Measurements from ENCODE around the gene SEH1L.
A peak's percentile ranks its signal among the peaks of the same experiment; 100 is the strongest.

Gene SEH1L

DNA sequence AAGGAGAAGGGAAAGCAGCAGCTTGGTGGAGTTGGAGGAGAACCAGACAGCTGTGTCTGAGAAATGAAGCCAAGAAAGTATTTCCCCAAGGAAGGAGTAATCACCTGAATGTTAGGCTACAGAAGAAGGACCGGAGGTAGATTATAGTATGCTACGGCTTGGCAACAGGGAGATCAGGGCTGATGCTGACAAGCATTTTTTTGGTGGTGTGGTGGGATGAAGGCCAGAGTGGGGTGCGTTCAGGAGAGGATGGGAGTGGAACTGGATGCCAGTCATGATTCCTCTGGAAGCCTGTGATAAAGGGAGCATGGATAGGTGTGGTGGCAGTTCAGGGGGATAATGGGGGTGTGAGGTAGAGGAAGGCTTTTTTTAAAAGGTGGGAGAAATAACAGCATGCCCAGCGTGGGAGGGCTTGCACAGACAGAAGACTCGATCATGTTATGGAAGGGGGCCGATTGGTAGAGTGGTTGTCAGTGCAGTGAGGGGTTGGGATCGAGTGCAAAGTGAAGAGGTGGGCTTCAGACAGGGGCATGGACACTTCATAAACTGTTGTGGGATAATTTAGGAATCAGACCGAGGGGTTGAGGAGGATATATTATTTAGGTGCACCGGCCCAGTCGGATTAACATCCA lies 49.0 kb downstream of the SEH1L start:
- no peak for DNase-seq

DNA sequence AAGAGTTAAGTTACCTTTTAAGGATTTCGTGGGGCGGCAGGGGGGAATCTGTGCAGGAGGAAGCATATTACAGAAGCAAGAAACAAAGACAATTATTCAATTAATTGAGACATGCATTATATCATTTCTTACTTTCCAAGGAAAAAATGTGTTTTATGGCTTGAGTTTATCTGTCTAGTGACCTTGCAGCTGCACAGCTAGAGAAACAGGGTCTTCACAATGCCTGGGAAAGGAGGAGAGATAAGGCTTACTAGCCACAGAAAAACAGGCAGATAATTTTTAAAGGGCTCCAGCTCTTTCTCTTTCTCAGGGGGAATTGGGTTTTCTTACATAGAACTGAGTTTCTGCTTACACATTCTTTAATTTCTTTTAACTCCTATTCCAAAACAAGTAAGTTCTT lies 49.5 kb downstream of the SEH1L start:
- peak; percentile 30 for DNase-seq

DNA sequence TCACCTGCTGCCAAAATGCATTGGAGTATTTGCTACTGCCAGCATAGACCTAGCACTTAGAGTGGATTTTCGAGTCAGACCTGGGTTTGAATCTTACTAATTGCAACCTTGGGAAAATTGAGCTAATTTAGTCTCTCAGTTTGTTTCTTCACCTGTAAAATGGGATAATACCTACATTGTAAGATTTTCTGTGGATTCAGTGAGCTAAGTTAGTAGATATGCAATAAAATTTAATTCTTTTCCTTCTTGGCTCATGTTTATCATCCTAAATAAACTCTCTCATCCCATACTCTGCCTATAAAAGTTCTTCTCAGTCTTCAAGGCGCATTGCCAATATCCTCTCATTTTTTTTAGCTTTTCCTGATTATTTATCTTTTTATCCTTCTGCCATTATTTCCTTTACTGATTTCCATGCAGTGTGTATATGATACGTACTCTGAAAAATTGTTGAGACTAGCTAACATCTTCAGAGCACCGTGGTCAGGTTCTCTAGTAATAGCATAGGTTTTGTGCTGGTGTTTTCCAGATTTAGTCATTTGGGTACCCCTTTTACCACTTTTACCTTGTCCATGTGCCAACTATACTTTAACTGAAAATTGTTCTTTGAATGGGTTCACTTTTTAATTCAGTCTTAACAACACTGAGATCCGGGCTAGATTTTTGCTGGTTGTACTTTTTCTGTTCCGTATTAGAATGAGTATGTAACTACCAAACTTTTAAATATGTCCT lies 50.7 kb downstream of the SEH1L start:
- no peak for DNase-seq

DNA sequence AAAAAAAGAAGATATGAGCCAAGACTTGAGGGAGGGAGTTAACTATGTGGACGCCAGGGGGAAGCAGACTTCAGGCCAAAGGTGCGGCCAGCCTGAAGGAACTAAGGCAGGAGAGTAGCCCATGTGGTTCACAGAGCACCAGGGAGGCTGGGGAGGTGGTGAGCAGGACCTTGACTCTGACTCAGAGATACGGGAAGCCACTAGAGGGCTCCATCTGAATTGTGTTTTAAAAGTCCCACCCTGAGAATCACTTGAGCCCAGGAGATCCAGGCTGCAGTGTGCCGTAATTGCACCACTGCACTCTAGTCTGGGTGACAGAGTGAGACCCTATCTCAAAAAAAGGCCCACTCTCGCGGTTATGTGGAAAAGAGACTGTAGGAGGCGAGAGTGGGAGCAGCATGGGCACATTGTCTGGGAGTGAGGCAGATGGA lies 55.7 kb downstream of the SEH1L start:
- DNase-seq: peak; percentile 88

DNA sequence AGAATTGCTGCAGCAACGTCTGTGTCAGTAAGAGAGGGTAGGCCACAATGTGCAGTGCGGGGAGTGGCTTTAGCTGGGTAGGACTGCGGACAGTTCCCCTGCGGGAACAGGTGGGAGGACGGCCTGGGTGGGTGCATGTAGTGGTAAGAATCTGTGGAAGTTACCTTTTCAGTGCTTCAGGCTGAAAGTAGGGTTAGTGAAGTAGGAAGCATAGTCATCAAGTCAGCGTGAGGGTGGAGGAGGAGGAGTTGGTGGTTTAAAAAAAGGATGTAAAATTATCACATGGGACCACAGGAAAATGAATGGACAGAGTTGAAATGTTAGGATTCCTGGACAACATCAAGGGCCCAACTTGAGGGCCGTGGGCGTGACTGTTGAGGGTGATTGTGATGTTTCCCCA lies 56.6 kb downstream of the SEH1L start:
- no peak for DNase-seq

DNA sequence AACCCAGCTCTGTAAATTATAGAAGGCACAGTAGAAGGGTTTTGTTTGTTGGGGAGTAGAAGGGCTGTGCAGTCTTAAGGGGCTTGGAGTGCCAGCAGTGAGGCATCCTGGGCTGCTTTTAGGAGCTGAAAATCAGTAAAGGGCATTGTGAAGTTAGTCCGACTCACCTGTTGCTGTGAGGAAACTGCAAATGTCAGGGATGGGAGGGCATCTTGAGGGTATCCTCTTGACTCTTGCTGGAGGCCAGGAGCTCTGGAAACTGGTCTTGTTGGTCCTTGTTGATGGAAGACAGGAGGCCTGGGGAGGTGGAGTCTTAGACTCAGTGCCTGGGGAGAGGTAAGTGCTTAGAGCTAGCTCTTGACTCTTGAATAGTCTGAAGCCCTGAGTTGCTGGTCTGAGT lies 57.5 kb downstream of the SEH1L start:
- no peak for DNase-seq

DNA sequence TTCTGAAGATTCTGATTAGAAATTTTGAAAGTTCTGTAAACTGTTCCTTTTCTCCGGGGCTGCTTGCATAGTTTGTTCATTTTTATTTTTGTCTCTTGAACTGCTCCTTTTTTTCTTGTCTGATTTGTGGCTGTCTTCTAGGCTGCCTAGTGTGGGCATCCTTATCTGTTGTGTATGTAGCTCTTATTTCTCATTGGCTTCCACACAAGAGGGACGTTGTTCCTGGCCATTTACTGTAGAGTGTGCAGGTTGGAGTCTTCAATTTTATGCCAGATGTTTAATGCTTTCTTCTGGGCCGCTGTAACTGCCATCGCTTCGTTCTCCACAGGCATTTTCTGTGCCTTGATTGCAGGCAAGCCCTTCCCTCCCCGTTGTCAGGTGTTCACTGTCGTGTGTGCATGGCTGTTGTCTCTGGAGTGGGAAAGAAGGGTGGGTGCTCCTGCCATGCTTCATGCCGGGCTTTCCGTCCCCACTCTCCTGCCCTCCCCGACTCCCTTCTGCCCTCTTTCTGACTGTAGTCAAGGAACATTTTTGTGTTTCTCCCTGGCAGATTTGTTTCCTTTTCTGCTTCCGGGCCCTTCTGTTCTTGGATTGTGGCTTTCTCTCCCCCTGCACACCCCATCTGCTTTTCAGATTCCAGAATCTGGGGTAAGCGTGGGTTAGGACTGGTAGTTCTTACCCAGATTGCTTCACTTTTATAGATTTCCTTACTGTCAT lies 58.9 kb downstream of the SEH1L start:
- DNase-seq: peak; percentile 46

DNA sequence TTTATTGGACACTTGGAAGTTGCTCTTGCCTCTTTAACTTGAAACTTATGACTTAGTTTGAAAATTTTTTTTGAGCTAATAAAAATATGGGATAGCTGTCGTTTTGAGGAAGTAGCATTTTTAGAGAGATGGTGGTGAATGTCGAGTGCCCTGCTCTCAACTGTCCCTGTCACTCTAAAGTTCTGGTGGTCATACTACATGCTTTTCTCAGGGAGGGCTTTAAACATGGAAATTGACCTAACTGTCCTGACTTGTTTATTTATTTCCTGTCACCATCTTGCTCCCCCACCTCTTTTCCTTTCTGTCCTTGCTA lies 59.4 kb downstream of the SEH1L start:
- no peak for DNase-seq

DNA sequence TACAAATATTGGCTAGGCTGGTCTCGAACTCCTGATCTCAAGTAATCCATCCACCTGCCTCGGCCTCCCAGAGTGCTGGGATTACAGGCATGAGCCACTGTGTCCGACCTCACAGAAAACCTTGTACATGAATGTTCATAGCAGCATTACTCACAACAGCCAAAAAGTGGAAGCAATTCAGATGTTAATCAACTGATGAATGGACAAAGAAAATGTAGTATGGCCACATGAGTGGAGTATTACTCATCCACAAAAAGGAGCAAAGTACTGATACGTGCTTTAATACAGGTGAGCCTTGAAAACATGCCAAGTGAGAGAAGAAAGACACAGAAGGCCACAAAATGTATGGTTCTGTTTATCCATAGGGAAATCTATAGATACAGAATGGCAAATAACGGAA lies 63.9 kb downstream of the SEH1L start:
- DNase-seq: no peak

DNA sequence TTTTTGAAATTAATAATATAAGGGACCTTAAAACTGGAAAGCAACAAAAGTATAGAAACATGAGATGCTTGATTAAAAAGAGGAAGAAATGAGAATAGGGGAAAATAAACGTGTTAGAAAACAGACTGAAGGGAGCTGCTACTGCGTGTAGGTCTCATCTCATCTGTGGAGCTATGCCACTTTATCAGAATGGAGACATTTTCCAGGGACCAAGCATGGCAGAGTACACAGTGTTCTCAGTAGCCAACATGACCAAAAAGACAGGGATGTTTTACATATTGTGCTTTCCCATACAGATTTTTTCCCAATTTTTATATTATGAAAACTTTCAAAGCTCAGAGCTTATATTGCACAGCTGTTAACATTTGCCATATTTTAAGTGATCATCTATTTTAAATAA lies 66.4 kb downstream of the SEH1L start:
- DNase-seq: no peak

DNA sequence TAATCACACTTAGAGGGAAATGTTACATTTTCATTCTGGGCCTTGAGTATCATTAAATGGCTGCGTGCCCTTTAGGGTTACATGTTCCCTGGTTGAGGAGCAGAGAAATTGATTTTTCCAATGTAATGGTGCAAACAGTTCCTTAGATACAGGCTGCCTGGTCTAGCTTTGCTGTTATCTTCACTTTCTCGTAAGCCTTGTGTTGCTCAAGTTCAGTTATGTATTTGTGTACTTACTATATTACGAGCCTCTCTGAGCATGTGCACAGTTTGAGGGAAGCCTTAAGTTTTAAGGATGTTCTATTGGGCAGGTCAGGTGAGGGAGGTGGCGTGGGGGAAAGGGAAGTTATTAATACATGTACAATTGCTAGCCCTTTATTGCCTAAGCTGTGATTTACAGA lies 67.0 kb downstream of the SEH1L start:
- DNase-seq: no peak

DNA sequence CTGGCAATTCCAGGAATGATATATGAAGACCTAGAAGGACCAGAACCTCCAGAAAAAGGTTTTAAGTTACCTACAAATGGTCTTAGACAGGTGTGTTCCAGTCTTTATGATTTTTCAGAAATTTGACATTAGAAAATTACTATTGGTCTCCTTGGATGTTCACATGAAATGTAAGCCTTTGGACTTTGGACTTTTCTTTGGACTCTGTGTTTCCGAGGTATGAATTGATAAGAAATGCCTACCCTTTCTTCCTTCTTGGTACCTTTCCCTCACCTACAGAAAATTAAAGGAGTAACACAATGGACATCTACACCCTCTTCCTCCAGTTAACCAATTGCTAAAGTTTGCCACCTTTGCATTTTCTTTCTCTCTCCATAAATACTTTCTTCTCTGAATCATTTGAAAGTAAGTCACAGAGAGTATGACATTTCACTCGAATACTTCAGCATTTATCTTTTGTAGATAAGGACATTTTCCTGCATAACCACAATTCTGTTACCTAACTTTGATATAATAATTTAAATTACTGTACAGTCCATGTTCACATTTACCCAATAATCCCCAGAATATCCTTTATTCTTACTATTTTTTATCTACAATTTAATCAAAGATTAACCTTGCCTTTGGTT lies 69.5 kb downstream of the SEH1L start:
- DNase-seq: no peak

DNA sequence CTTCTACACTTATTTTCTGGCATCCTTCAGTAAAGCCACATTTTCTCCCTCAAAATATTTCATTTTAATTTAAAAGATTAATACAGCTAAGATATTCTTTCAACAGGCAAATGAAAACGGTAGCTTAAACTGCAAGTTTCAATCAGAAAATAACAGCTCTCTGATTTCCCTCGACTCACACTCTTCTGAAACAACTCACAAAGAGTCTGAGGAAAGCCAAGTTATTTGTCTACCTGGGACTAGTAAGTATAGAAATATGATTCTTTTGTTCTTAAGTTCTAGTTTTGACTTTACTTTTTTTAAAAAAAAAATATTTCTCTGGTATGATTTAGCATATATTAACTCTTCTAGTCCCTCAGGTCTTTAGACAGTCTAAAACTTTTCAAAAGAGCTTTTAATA lies 70.6 kb downstream of the SEH1L start:
- DNase-seq: no peak

DNA sequence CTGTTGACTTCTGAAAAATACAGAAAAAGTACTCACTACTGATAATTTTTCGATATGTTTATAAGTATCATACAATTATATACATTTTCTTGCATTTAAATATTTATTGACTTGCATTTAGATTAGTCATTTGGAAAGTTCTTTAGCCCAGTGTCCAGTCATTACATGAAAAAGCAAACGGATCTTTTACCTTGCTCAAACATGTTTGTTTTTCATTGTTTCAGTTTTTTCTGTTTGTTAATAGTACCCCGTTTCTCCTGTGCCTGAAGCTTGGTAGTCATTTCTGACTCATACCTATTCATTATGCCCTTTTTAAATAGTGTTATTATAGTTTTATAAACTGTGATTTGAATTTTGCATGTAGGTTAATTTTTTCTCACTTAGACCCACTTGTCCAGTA lies 71.5 kb downstream of the SEH1L start:
- no peak for DNase-seq

DNA sequence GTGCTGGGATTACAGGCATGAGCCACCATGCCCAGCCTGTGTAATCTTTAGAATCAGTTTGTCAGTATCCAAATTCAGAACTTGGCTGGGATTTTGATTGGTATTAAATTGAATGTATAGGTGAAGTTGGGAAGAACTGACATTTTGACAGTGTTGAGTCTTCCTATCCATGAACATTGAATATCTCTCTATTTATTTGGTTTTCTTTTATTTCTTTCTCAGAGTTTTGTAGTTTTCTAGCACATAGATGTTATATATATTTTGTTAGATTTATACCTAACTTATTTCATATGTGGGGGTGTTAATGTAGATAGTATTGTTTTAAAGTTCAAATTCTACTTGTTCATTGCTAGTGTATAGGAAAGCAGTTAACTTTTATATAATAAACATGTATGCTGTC lies 74.8 kb downstream of the SEH1L start:
- no peak for DNase-seq

DNA sequence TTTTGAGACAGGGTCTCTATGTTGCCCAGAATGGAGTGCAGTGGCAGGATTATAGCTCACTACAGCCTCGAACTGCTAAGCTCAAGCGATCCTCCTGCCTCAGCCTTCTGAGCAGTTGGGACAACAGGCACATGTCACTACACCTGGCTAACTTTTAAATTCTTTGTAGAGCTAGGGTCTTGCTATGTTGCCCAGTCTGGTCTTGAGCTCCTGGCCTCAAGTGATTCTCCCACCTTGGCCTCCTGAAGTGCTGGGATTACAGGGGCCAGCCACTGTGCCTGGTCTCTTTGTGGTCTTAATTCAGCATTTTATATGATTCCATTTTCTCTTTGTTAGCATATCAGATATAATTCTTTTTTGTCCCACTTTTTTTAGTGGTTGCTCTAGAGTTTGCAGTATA lies 77.4 kb downstream of the SEH1L start:
- DNase-seq: no peak

DNA sequence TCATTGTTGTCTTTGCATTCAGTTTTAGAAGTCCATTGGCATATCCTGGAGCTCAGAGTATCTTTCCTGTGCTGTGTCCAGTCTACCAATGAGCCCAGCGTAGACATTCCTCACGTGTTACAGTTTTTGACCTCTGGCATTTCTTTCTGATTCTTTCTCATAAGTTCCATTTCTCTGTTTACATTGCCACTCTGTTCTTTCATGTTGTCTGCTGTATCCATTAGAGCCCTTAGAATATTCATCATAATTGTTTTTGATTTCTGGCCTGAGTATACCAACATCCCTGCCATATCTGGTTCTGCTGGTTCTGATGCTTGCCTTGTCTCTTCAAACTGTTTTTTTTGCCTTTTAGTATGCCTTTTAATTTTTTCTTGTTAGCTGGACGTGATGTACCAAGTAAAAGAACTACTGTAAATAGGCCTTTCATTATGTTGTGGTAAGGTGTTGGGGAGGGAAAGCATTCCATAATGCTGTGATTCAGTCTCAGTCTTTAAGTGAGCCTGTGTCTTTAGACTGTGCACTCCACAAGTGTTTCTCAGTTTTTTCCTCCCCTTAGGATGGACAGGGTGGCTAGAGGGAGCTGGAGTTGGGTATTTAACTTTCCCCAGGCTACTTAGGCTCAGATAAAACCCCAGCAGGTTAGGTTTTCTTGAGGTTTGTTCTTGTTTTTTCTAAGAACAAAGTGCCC lies 78.9 kb downstream of the SEH1L start:
- DNase-seq: no peak

DNA sequence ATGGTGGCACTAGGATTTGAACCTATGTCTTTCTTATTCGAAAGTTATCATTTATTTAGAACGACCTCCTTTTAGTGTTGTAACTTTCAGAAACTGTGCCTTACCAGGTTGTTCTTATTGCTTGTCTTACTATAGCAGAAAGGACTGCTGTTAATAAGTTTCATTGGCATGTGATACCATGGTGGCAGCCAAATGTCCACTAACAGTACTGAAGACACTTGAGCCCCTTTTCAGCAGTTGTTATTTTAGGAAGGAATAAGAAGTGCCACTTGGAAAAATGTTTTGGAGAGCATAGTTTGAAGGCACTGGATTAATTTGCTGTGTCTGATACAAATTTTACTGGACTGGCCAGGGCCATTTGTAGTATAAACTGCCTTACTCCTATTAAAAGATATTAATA lies 81.1 kb downstream of the SEH1L start:
- no peak for DNase-seq

DNA sequence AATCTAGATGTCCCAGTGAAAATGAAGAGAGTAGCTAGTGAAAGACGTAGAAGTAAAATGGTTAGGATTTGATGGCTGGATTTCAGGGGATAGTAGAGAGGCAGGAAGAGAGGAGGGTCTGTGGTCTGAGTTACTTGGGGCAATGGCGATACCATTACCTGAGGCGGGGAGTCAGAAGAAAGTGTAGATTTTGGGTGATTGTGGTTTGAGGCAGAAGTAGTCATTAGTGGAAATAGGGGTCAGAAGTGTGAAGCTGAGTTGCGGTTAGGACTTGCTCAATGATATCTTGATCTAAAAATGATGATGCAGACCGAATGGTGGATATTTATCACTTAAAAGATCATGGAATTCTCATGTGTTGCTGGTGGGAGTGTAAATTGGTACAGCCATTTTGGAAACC lies 84.4 kb downstream of the SEH1L start:
- DNase-seq: no peak

DNA sequence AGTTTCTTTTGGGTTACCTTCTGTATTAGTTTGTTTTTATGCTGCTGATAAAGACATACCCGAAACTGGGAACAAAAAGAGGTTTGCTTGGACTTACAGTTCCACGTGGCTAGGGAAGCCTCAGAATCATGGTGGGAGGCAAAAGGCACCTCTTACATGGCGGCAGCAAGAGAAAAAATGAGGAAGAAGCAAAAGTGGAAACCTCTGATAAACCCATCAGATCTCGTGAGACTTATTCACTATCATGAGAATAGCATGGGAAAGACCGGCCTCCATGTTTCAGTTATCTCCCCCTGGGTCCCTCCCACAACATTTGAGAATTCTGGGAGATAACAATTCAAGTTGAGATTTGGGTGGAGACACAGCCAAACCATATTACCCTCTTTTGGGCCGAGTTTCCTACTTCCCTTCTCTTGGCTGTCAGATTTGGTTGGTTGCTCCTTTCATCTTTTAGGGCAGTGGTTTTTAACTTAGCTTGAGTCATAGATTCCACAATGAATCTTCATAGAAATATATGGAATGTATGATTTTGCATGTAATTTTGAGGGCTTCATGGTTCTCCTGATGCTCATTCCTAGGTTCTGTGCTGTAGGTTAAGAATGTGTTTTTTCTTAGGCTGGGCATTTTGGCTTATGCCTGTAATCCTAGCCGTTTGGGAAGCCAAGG lies 87.6 kb downstream of the SEH1L start:
- peak; percentile 27 for DNase-seq

DNA sequence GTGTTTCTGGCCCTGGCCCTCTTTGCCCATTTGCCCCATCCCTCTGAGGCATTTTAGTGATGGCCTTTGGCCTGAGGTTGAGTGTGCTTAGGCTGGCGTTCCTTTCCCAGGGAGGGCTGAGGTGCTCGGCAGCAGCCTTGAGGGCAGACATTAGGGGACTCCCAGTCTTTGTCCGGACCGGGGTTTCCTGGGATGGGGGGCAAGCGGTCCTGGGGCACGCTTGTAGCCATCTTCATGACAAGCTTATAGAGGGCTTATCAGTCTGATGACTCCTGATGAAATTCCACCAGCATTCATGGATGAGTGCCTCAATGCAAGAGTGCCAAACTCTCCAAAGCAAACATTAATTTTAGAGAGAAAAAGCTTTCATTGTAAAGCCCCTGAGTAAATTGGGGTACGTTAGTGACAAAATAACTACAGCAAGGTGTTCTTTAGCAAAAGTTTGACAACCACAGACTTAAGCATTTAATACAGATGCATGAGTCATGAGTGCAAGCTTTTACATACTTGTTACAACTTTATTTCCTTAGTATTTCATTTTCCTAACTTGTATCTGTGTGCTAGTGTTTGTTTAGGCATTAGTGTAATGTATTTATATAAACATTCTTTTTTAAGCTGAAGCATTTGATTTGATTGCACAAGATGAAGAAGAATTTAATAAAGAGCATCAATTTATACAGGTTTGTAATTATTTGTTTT lies 89.0 kb downstream of the SEH1L start:
- no peak for DNase-seq
